ENCODE results near the gene PTGES3. TPM values are rescaled to one million over a fixed set of nuclear protein-coding genes. Genes with fewer than 3 reads are reported as not detected.
"Not testable (repeated sequence)": the region's sequence is repeated elsewhere in the genome, so short reads cannot be mapped to it uniquely, and the experiment has no call there.

The PTGES3 gene
- total RNA-seq, 1 experiment from 2014 or later: 322 TPM

DNA sequence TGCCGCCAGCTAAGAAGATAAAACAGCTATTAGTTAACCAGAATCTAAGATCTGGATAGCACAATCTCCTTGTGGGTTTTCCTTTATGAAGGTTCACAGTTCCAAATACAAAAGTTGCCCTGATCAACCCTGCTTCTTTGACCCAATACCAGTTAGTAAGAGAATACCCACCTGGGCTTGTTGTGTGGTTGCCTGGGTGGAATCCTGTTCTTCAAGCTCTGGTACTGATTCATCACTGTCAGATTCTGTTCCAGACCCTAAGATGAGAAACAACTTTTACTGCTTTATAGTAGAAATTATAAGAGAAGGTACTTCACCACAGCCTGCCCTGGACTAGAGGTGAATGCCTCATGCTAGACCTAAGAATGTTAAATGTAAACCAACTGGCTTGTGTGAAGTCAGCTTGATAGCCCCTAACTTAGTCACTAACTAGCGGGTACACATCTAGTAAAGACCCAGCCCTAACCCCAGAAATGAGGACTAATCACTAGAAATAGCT, 26.4 kb upstream of the PTGES3 start:
- peaks cover 62% of the 10 kb centered on the region for H3K36me3 ChIP-seq (ENCODE audit: low read depth)
- DNase-seq: peak in 1 of 2 experiments; percentile 51
- ChIA-PET CTCF (no interaction called here), POLR2A (ENCODE audit: unreplicated experiment) (no interaction called here)
- BruUV-seq (replicated peaks): no TSS peak
- H3K9me2 ChIP-seq (ENCODE audit: insufficient read depth): no peaks in the 10 kb centered on the region
- H3K9me3 ChIP-seq (ENCODE audit: insufficient read depth, low read depth): no peaks in the 10 kb centered on the region
- peaks cover 41% of the 10 kb centered on the region for H3K79me2 ChIP-seq (ENCODE audit: low read depth)
- no peak overlapping the region for H3K4me3 ChIP-seq
- peaks cover 12% of the 10 kb centered on the region; the same call in 1 of the 2 replicates for H3K4me1 ChIP-seq (replicated peaks; ENCODE audit: insufficient read depth)
- TF ChIP-seq EZH2 (IDR thresholded peaks at IDR 0.05; ENCODE audit: low read depth) (no peak), CTCF (conservative IDR thresholded peaks at IDR 0.05) (no peak)
- peaks cover 86% of the 10 kb centered on the region for H3F3A ChIP-seq (ENCODE audit: insufficient read depth, low read depth)
- H2AFZ ChIP-seq: no peak overlapping the region
- intact Hi-C loops (cut with micrococcal nuclease; ENCODE audit: unreplicated experiment): no loop called here
- peaks cover 73% of the 10 kb centered on the region for H4K20me1 ChIP-seq (ENCODE audit: insufficient read depth)
- no peak overlapping the region for H3K4me2 ChIP-seq
- H3K27me3 ChIP-seq (ENCODE audit: insufficient read depth, low read depth): no peaks in the 10 kb centered on the region
- H3K27ac ChIP-seq: 0 out of 2 replicates have a peak overlapping the region, but pooled peaks have one; percentile 2

GRCh38 chr12:56713345-56713744, 25.3 kb upstream of the PTGES3 start:
- POLR2A ChIA-PET (ENCODE audit: unreplicated experiment): interaction anchor here (0.7 kb wide), 1 partner anchor 92 kb away, joined by 3 read pairs; no protein-coding TSS in a partner anchor

GRCh38 chr12:56709759-56710376, 21.8 kb upstream of the PTGES3 start:
- peaks cover 39% of the 10 kb centered on the region for H4K20me1 ChIP-seq (ENCODE audit: insufficient read depth)
- DNase-seq: no peak
- H3K4me3 ChIP-seq: no peak overlapping the region
- peaks cover 65% of the 10 kb centered on the region for H3F3A ChIP-seq (ENCODE audit: insufficient read depth, low read depth)
- peaks cover 38% of the 10 kb centered on the region for H3K36me3 ChIP-seq (ENCODE audit: low read depth)
- no peak overlapping the region for H3K4me2 ChIP-seq
- intact Hi-C loops (cut with micrococcal nuclease; ENCODE audit: unreplicated experiment): no loop called here
- CTCF ChIA-PET: interaction anchor here (0.7 kb wide), 3 partner anchors 12 to 49 kb away, joined by 4 to 9 read pairs (median 5); no protein-coding TSS in a partner anchor
- H3K4me1 ChIP-seq (replicated peaks; ENCODE audit: insufficient read depth): no peaks in the 10 kb centered on the region
- H3K27me3 ChIP-seq (ENCODE audit: insufficient read depth, low read depth): no peaks in the 10 kb centered on the region
- no peak overlapping the region for H2AFZ ChIP-seq
- no peaks in the 10 kb centered on the region for H3K9me2 ChIP-seq (ENCODE audit: insufficient read depth)
- peaks cover 2% of the 10 kb centered on the region for H3K79me2 ChIP-seq (ENCODE audit: low read depth)
- H3K9me3 ChIP-seq (ENCODE audit: insufficient read depth, low read depth): no peaks in the 10 kb centered on the region
- POLR2A ChIA-PET (ENCODE audit: unreplicated experiment): interaction anchor here (0.6 to 0.7 kb wide), 2 partner anchors 14 to 16 kb away, joined by 5 to 6 read pairs; no protein-coding TSS in a partner anchor
- no TSS peak for BruUV-seq (replicated peaks)
- TF ChIP-seq EZH2 (IDR thresholded peaks at IDR 0.05; ENCODE audit: low read depth): no peak
- no peak for TF ChIP-seq CTCF (conservative IDR thresholded peaks at IDR 0.05)
- no peak overlapping the region for H3K27ac ChIP-seq

More at GRCh38 chr12:56713345-56713744, 25.3 kb upstream of the PTGES3 start:
- CTCF ChIA-PET: no interaction called here
- BruUV-seq (replicated peaks): no TSS peak
- Histone ChIP-seq H4K20me1 (ENCODE audit: insufficient read depth) (peaks cover 64% of the 10 kb centered on the region), H3K36me3 (ENCODE audit: low read depth) (peaks cover 56% of the 10 kb centered on the region), H3K27me3 (ENCODE audit: insufficient read depth, low read depth) (no peaks in the 10 kb centered on the region), H3K4me1 (replicated peaks; ENCODE audit: insufficient read depth) (0 out of 2 replicates have a peak, but pooled peaks cover 8% of the 10 kb centered on the region), H3F3A (ENCODE audit: insufficient read depth, low read depth) (peaks cover 89% of the 10 kb centered on the region), H2AFZ (no peak overlapping the region), H3K4me2 (no peak overlapping the region), H3K9me3 (ENCODE audit: insufficient read depth, low read depth) (no peaks in the 10 kb centered on the region), H3K9me2 (ENCODE audit: insufficient read depth) (no peaks in the 10 kb centered on the region), H3K4me3 (no peak overlapping the region), H3K27ac (no peak overlapping the region), H3K79me2 (ENCODE audit: low read depth) (peaks cover 31% of the 10 kb centered on the region)
- DNase-seq: no peak
- intact Hi-C loops (cut with micrococcal nuclease; ENCODE audit: unreplicated experiment): no loop called here
- TF ChIP-seq EZH2 (IDR thresholded peaks at IDR 0.05; ENCODE audit: low read depth): no peak
- no peak for TF ChIP-seq CTCF (conservative IDR thresholded peaks at IDR 0.05)

- H3K9me3 ChIP-seq (ENCODE audit: insufficient read depth, low read depth); H2AFZ ChIP-seq; H3K36me3 ChIP-seq (ENCODE audit: low read depth); H4K20me1 ChIP-seq (ENCODE audit: insufficient read depth); BruUV-seq (replicated peaks); POLR2A ChIA-PET (ENCODE audit: unreplicated experiment); DNase-seq; H3K27ac ChIP-seq; intact Hi-C loops (cut with micrococcal nuclease; ENCODE audit: unreplicated experiment); H3K4me1 ChIP-seq (replicated peaks; ENCODE audit: insufficient read depth); H3K79me2 ChIP-seq (ENCODE audit: low read depth); CTCF ChIA-PET; H3K4me3 ChIP-seq; H3K9me2 ChIP-seq (ENCODE audit: insufficient read depth); H3K4me2 ChIP-seq; H3K27me3 ChIP-seq (ENCODE audit: insufficient read depth, low read depth): not testable (repeated sequence)
- peaks cover 11% of the 10 kb centered on the region; the same call in 1 of the 2 replicates for H3F3A ChIP-seq (ENCODE audit: insufficient read depth, low read depth)
Observed at GRCh38 chr12:56704522-56704921, 16.4 kb upstream of the PTGES3 start.
